GM21723 (cell line): ENCODE results near the gene SDHAF4.
"Not testable (repeated sequence)": the region's sequence is repeated elsewhere in the genome, so short reads cannot be mapped to it uniquely, and the experiment has no call there.

Source experiments
- ATAC-seq: cut with Tn5 transposase; IDR thresholded peaks from one replicate; pipeline ENCODE4 v1.9.1; 2021; ENCODE audit warnings: mild to moderate bottlenecking, moderate library complexity; ENCODE audit not compliant: unreplicated experiment

SDHAF4 gene

GRCh38 chr6:70566751-70567382 lies at the start of gene SDHAF4:
SDHAF4 (plus strand) TSS chr6:70566930; CDS start chr6:70566941, 11 bp downstream.
- peak; percentile 99 for ATAC-seq

- no peak for ATAC-seq
Measured at GRCh38 chr6:70518723-70519122, 48.0 kb upstream of the SDHAF4 start.

GRCh38 chr6:70520575-70520974 lies 46.2 kb upstream of the SDHAF4 start:
- no peak for ATAC-seq

- ATAC-seq, result no peak
Measured at GRCh38 chr6:70524721-70525286, 41.9 kb upstream of the SDHAF4 start.

GRCh38 chr6:70527071-70527737 lies 39.5 kb upstream of the SDHAF4 start:
- ATAC-seq, result no peak

- no peak for ATAC-seq
Measured at GRCh38 chr6:70530023-70530422, 36.7 kb upstream of the SDHAF4 start.

- ATAC-seq, result no peak
Measured at GRCh38 chr6:70531133-70531532, 35.6 kb upstream of the SDHAF4 start.

GRCh38 chr6:70537266-70537665 lies 29.5 kb upstream of the SDHAF4 start:
- ATAC-seq, result peak; percentile 45

- peak; percentile 86 for ATAC-seq
Measured at GRCh38 chr6:70538376-70538775, 28.4 kb upstream of the SDHAF4 start.

- no peak for ATAC-seq
Measured at GRCh38 chr6:70547313-70547712, 19.4 kb upstream of the SDHAF4 start.

- no peak for ATAC-seq
Measured at GRCh38 chr6:70547905-70548304, 18.8 kb upstream of the SDHAF4 start.

GRCh38 chr6:70549327-70549726 lies 17.4 kb upstream of the SDHAF4 start:
- no peak for ATAC-seq

- no peak for ATAC-seq
Measured at GRCh38 chr6:70551566-70551965, 15.2 kb upstream of the SDHAF4 start.

- not testable (repeated sequence) for ATAC-seq
Measured at GRCh38 chr6:70552286-70552940, 14.3 kb upstream of the SDHAF4 start.

- no peak for ATAC-seq
Measured at GRCh38 chr6:70552974-70553373, 13.8 kb upstream of the SDHAF4 start.

- ATAC-seq, result peak; percentile 52
Measured at GRCh38 chr6:70557998-70558397, 8.7 kb upstream of the SDHAF4 start.

- not testable (repeated sequence) for ATAC-seq
Measured at GRCh38 chr6:70562401-70562800, 4.3 kb upstream of the SDHAF4 start.

- no peak for ATAC-seq
Measured at GRCh38 chr6:70563530-70563929, 3.2 kb upstream of the SDHAF4 start.

GRCh38 chr6:70574643-70575042 lies 7.9 kb downstream of the SDHAF4 start:
- ATAC-seq, result no peak

GRCh38 chr6:70575899-70576495 lies 9.3 kb downstream of the SDHAF4 start:
- ATAC-seq, result no peak

GRCh38 chr6:70586114-70586513 lies 19.4 kb downstream of the SDHAF4 start:
- peak; percentile 99 for ATAC-seq
